ENCODE results near the gene DDX21.
A peak's percentile ranks its signal among the peaks of the same experiment; 100 is the strongest.
"Not testable (repeated sequence)": the region's sequence is repeated elsewhere in the genome, so short reads cannot be mapped to it uniquely, and the experiment has no call there.

The DDX21 gene

DNA sequence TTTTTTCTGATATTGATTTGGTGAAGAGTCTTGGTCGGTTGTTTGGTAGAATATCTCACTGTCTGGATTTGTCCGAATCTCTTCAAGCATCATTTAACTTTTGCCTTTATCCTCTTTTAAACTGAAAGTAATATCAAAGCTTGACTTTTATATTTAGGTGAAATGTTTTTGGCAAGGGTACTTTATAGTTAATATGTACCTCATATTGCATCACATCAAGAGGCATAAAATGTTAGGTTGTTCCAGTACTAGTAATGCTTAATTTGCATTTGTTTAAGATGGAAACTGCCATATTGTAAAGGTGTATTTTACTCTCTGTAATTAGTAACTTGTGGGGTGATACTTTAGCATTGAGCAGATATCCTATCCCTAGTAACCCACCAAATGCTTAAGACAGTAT lies 17.1 kb upstream of the DDX21 start:
- Histone ChIP-seq H3K27ac (ENCODE audit: low read length, poor library complexity, severe bottlenecking) (no peak overlapping the region), H3K79me1 (replicated peaks; ENCODE audit: low read length, poor library complexity, severe bottlenecking) (peaks cover 14% of the 10 kb centered on the region), H3K4me1 (ENCODE audit: control insufficient read depth, insufficient read depth, low read depth, low read length) (no peaks in the 10 kb centered on the region), H3K36me3 (ENCODE audit: control insufficient read depth in 1 of 2, insufficient read depth in 2 of 2, low read depth in 1 of 2, low read length in 2 of 2) (peaks cover 15 to 75% of the 10 kb centered on the region in 2 experiments), H2AK5ac (ENCODE audit: low read length, severe bottlenecking) (no peak overlapping the region), H2BK5ac (ENCODE audit: low read depth, low read length, poor library complexity, severe bottlenecking) (no peak overlapping the region), H3K4ac (ENCODE audit: low read depth in 1 of 2, low read length in 2 of 2) (no peak overlapping the region), H3K4me3 (ENCODE audit: insufficient read depth in 1 of 2, low read depth in 1 of 2, low read length in 2 of 2) (no peak overlapping the region), H3K9me3 (ENCODE audit: control insufficient read depth, low read length) (no peaks in the 10 kb centered on the region), H3K18ac (ENCODE audit: low read depth in 1 of 2, low read length in 2 of 2) (no peak overlapping the region), H2BK12ac (ENCODE audit: low read length in 2 of 2) (no peak overlapping the region), H2BK120ac (ENCODE audit: low read depth, low read length) (no peak overlapping the region), H3K27me3 (ENCODE audit: control insufficient read depth in 1 of 2, insufficient read depth in 1 of 2, low read length in 2 of 2) (no peaks in the 10 kb centered on the region), H2AFZ (ENCODE audit: low read depth, low read length) (no peak overlapping the region), H3K4me2 (ENCODE audit: low read length, poor library complexity, severe bottlenecking) (no peak overlapping the region), H2BK15ac (ENCODE audit: low read depth, poor library complexity, severe bottlenecking) (no peak overlapping the region), H4K8ac (ENCODE audit: low read length) (no peak overlapping the region), H3K23ac (ENCODE audit: low read length in 2 of 2) (no peak overlapping the region), H4K91ac (ENCODE audit: low read length) (no peak overlapping the region), H3K14ac (ENCODE audit: low read length in 2 of 2) (no peak overlapping the region), H3K9ac (ENCODE audit: low read length) (no peak overlapping the region)
- WGBS, result no CpG with 5 or more reads among the region's 2 CpGs
- no peak for DNase-seq

DNA sequence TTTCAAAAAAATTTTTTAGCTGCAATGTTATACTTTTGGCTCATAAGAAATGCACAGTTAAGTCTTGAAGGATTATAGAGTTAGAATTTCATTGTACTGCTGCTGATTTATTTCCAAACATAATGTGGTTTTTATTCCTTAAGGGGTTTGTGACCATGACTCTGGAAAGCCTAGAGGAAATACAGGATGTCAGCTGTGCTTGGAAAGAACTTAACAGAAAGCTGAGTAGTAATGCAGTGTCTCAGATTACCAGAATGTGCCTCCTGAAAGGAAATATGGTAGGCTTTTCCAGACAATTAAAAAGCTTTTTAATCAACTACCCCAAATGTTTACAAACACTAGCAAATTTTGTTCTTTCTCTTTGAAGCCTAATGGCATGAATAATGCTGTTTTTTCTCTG lies 15.1 kb upstream of the DDX21 start:
- not testable (repeated sequence) for H3K4me3 ChIP-seq (ENCODE audit: insufficient read depth in 1 of 2, low read depth in 1 of 2, low read length in 2 of 2); H3K27me3 ChIP-seq (ENCODE audit: control insufficient read depth in 1 of 2, insufficient read depth in 1 of 2, low read length in 2 of 2); H4K91ac ChIP-seq (ENCODE audit: low read length); H3K4ac ChIP-seq (ENCODE audit: low read depth in 1 of 2, low read length in 2 of 2); H3K9ac ChIP-seq (ENCODE audit: low read length); H3K18ac ChIP-seq (ENCODE audit: low read depth in 1 of 2, low read length in 2 of 2); H3K14ac ChIP-seq (ENCODE audit: low read length in 2 of 2); H3K23ac ChIP-seq (ENCODE audit: low read length in 2 of 2); H2AFZ ChIP-seq (ENCODE audit: low read depth, low read length); H3K9me3 ChIP-seq (ENCODE audit: control insufficient read depth, low read length); H3K27ac ChIP-seq (ENCODE audit: low read length, poor library complexity, severe bottlenecking); H4K8ac ChIP-seq (ENCODE audit: low read length); DNase-seq; H2BK12ac ChIP-seq (ENCODE audit: low read length in 2 of 2); H2AK5ac ChIP-seq (ENCODE audit: low read length, severe bottlenecking); H3K4me2 ChIP-seq (ENCODE audit: low read length, poor library complexity, severe bottlenecking); H3K4me1 ChIP-seq (ENCODE audit: control insufficient read depth, insufficient read depth, low read depth, low read length); H2BK5ac ChIP-seq (ENCODE audit: low read depth, low read length, poor library complexity, severe bottlenecking); H2BK15ac ChIP-seq (ENCODE audit: low read depth, poor library complexity, severe bottlenecking); H2BK120ac ChIP-seq (ENCODE audit: low read depth, low read length)
- peaks cover 22 to 74% of the 10 kb centered on the region in 2 experiments for H3K36me3 ChIP-seq (ENCODE audit: control insufficient read depth in 1 of 2, insufficient read depth in 2 of 2, low read depth in 1 of 2, low read length in 2 of 2)
- peaks cover 16% of the 10 kb centered on the region for H3K79me1 ChIP-seq (replicated peaks; ENCODE audit: low read length, poor library complexity, severe bottlenecking)

DNA sequence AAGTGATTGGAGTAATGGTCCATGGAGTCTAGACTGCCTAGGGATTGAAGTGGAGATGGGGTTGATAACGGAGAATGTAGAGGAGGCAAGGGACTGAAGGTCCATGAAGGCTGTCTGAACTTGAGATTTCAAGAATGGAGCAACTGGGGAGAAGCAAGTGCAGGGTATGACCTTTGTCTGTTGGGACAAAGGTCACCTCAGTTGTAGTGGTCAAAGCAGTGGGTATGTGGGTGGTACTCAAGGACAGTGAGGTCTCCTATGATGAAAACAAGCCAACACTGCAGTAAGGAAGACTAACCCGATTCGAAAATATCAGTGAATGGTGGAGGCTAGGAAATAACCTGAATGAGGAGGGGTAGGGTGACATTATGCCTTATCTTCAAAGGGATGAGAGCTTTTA lies 5.4 kb upstream of the DDX21 start:
- H3K36me3 ChIP-seq (ENCODE audit: control insufficient read depth in 1 of 2, insufficient read depth in 2 of 2, low read depth in 1 of 2, low read length in 2 of 2), result peaks cover 18 to 63% of the 10 kb centered on the region in 2 experiments
- no peak overlapping the region for H4K91ac ChIP-seq (ENCODE audit: low read length)

DNA sequence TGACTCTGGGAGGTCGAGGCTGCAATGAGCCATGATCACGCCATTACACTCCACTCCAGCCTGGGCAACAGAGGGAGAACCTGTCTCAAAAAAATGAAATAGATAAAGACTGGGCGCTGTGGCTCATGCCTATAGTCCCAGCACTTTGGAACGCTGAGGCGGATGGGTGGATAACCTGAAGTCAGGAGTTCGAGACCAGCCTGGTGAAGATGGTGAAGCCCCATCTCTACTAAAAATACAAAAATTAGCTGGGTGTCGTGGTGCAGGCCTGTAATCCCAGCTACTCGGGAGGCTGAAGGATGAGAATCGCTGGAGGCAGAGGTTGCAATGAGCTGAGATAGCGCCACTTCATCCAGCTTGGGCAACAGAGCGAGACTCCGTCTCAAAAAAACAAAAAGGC lies 1.1 kb upstream of the DDX21 start:
- no peak overlapping the region for H3K18ac ChIP-seq (ENCODE audit: low read depth in 1 of 2, low read length in 2 of 2)
- no peak overlapping the region for H3K4me2 ChIP-seq (ENCODE audit: low read length, poor library complexity, severe bottlenecking)
- H3K23ac ChIP-seq (ENCODE audit: low read length in 2 of 2), result no peak overlapping the region
- peaks cover 5 to 26% of the 10 kb centered on the region in 2 experiments for H3K36me3 ChIP-seq (ENCODE audit: control insufficient read depth in 1 of 2, insufficient read depth in 2 of 2, low read depth in 1 of 2, low read length in 2 of 2)
- H3K4ac ChIP-seq (ENCODE audit: low read depth in 1 of 2, low read length in 2 of 2), result no peak overlapping the region
- peaks cover 2% of the 10 kb centered on the region for H3K79me1 ChIP-seq (replicated peaks; ENCODE audit: low read length, poor library complexity, severe bottlenecking)
- H3K4me1 ChIP-seq (ENCODE audit: control insufficient read depth, insufficient read depth, low read depth, low read length), result peaks cover 5% of the 10 kb centered on the region
- H2BK12ac ChIP-seq (ENCODE audit: low read length in 2 of 2), result no peak overlapping the region
- H3K4me3 ChIP-seq (ENCODE audit: insufficient read depth in 1 of 2, low read depth in 1 of 2, low read length in 2 of 2), result peak overlapping the region in 1 of 2 experiments; percentile 95
- H2BK120ac ChIP-seq (ENCODE audit: low read depth, low read length), result no peak overlapping the region
- no peaks in the 10 kb centered on the region for H3K9me3 ChIP-seq (ENCODE audit: control insufficient read depth, low read length)
- no peaks in the 10 kb centered on the region for H3K27me3 ChIP-seq (ENCODE audit: control insufficient read depth in 1 of 2, insufficient read depth in 1 of 2, low read length in 2 of 2)
- no peak overlapping the region for H4K91ac ChIP-seq (ENCODE audit: low read length)
- WGBS, result 94% methylated on average over 10 of the region's 12 CpGs
- no peak overlapping the region for H3K27ac ChIP-seq (ENCODE audit: low read length, poor library complexity, severe bottlenecking)
- H2AFZ ChIP-seq (ENCODE audit: low read depth, low read length), result no peak overlapping the region
- H3K9ac ChIP-seq (ENCODE audit: low read length), result peak overlapping the region; percentile 98
- H2BK5ac ChIP-seq (ENCODE audit: low read depth, low read length, poor library complexity, severe bottlenecking), result no peak overlapping the region
- no peak for DNase-seq
- H4K8ac ChIP-seq (ENCODE audit: low read length), result no peak overlapping the region
- no peak overlapping the region for H3K14ac ChIP-seq (ENCODE audit: low read length in 2 of 2)
- no peak overlapping the region for H2AK5ac ChIP-seq (ENCODE audit: low read length, severe bottlenecking)
- H2BK15ac ChIP-seq (ENCODE audit: low read depth, poor library complexity, severe bottlenecking), result no peak overlapping the region

More for the DNA sequence above, 5.4 kb upstream of the DDX21 start:
- no peak overlapping the region for H3K9ac ChIP-seq (ENCODE audit: low read length)
- no peak overlapping the region for H3K18ac ChIP-seq (ENCODE audit: low read depth in 1 of 2, low read length in 2 of 2)
- H3K4me2 ChIP-seq (ENCODE audit: low read length, poor library complexity, severe bottlenecking), result no peak overlapping the region
- H3K4ac ChIP-seq (ENCODE audit: low read depth in 1 of 2, low read length in 2 of 2), result no peak overlapping the region
- no peak overlapping the region for H3K4me3 ChIP-seq (ENCODE audit: insufficient read depth in 1 of 2, low read depth in 1 of 2, low read length in 2 of 2)
- no peak overlapping the region for H2BK12ac ChIP-seq (ENCODE audit: low read length in 2 of 2)
- no peak overlapping the region for H3K27ac ChIP-seq (ENCODE audit: low read length, poor library complexity, severe bottlenecking)
- H3K9me3 ChIP-seq (ENCODE audit: control insufficient read depth, low read length), result no peaks in the 10 kb centered on the region
- H2BK15ac ChIP-seq (ENCODE audit: low read depth, poor library complexity, severe bottlenecking), result no peak overlapping the region
- no peak overlapping the region for H2BK120ac ChIP-seq (ENCODE audit: low read depth, low read length)
- DNase-seq, result no peak
- no peak overlapping the region for H2AK5ac ChIP-seq (ENCODE audit: low read length, severe bottlenecking)
- H3K14ac ChIP-seq (ENCODE audit: low read length in 2 of 2), result no peak overlapping the region
- H3K27me3 ChIP-seq (ENCODE audit: control insufficient read depth in 1 of 2, insufficient read depth in 1 of 2, low read length in 2 of 2), result no peaks in the 10 kb centered on the region
- H3K23ac ChIP-seq (ENCODE audit: low read length in 2 of 2), result no peak overlapping the region
- peaks cover 5% of the 10 kb centered on the region for H3K4me1 ChIP-seq (ENCODE audit: control insufficient read depth, insufficient read depth, low read depth, low read length)
- 96% methylated on average over 3 of the region's 3 CpGs for WGBS
- H3K79me1 ChIP-seq (replicated peaks; ENCODE audit: low read length, poor library complexity, severe bottlenecking), result peaks cover 2% of the 10 kb centered on the region
- H4K8ac ChIP-seq (ENCODE audit: low read length), result no peak overlapping the region
- H2BK5ac ChIP-seq (ENCODE audit: low read depth, low read length, poor library complexity, severe bottlenecking), result no peak overlapping the region
- H2AFZ ChIP-seq (ENCODE audit: low read depth, low read length), result no peak overlapping the region
